GM18511 (cell line): ENCODE measurements around the gene NFIA.

Experiments
- ATAC-seq: cut with Tn5 transposase; IDR thresholded peaks from one replicate; pipeline ENCODE4 v1.9.1; 2021; ENCODE audit warnings: mild to moderate bottlenecking, moderate library complexity; ENCODE audit not compliant: unreplicated experiment

The NFIA gene

DNA sequence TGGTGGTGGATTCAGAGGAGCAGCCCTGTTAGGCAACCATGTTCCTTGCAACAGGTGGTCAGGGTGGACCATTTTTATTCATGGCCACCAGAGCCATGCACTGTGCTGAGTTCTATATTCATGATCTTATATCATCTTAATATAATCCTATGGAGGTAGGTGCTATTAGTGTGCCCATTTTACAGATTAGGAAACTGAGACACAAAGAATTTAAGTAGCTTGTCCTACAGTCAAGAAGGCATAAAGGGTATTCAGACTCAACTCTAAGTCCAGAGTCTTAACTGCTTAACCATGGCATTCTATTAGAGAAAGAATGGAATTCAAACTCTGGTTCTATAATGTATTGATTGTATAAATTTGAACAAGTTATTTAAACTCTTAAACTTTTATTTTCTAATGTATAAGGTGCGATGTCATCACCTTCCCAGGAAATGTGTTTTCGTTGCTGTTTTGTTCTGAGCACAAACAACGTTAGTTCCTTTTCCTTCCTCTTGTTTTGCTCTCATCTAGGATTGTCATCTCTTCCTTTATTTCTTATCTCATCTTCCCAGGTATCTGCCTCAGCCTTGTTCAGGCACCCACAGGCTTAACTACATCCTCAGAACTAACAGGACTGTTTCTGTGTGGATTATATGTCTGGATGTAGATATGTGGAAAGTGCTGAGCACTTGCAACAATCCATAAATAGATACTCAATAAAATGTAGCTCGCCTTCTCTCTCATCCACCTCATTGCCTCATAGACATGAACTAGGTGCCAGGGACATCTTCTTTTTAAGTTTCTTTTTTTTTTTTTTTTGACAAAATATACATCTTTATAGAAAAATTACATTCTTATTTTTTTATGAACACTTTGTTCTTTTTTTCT is 207.1 kb downstream of the NFIA start:
- ATAC-seq = no peak

GRCh38 chr1:61290525-61290924 is 208.2 kb downstream of the NFIA start:
- no peak for ATAC-seq

DNA sequence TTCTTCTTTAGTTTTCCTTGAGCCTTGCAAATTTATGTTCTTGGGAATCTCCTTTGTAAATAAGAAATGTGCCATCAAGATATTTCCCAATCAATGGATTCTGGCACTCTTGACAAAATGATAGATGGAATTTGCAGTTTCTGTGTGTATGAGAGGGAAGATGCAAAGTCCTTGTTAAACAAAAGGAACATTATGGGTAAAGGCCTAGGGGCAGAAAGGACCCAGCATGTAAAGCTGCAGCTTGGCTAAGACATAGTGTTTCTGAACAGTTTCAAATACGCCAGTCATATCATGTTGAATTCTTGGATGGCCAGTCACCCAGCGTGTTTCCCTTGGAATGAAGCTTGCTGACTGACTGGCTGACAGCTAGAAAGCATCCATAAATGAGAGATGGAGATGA is 210.8 kb downstream of the NFIA start:
- ATAC-seq = no peak

- ATAC-seq = no peak
Observed at GRCh38 chr1:61293986-61294504, 211.7 kb downstream of the NFIA start.

- no peak for ATAC-seq
Observed at GRCh38 chr1:61294930-61295329, 212.6 kb downstream of the NFIA start.

- ATAC-seq = no peak
Observed at GRCh38 chr1:61295818-61296537, 213.6 kb downstream of the NFIA start.

GRCh38 chr1:61297887-61298286 is 215.5 kb downstream of the NFIA start:
- ATAC-seq = no peak

DNA sequence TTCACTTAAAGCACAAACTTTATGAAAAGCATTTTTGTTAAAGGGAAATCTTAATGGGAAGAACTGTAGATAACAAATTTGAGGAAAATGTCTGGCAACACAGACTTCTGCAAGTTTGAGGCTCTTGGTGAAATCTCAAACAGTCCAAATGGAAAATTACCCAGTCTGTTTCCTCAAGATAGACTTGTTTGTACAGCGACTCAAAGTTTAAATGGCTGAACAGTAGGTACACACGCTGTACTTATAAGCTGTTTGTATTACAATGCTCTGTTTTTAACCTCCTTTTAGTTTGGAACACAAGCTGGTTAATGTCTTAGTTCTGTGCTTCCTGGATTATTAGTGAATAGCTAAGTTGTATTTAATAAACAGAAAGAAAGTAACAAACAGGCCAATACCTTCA is 217.1 kb downstream of the NFIA start:
- ATAC-seq = no peak

GRCh38 chr1:61300899-61301298 is 218.5 kb downstream of the NFIA start:
- no peak for ATAC-seq

GRCh38 chr1:61301824-61302657 is 219.7 kb downstream of the NFIA start:
- ATAC-seq = no peak

GRCh38 chr1:61307422-61308142 is 225.2 kb downstream of the NFIA start:
- ATAC-seq = no peak

DNA sequence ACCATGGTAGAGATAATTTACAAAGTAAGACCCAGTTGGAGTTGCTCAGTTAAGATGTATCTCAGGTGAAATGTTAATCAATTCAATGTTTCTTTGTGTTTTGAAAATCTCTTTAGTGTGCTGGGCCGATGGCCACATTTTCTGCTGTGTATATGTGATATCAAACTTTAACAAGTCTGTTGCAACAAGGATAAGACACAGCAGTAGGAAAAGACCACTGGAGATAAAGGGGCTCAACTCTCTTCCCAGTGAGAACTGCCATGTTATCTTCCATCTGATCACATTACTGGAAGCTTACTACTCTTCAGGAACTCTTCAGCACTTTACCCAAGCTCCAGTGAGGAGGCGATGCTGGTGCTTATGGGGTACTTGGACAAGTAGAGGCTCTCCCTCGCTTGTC is 227.7 kb downstream of the NFIA start:
- no peak for ATAC-seq

- no peak for ATAC-seq
Observed at GRCh38 chr1:61310538-61310937, 228.2 kb downstream of the NFIA start.

DNA sequence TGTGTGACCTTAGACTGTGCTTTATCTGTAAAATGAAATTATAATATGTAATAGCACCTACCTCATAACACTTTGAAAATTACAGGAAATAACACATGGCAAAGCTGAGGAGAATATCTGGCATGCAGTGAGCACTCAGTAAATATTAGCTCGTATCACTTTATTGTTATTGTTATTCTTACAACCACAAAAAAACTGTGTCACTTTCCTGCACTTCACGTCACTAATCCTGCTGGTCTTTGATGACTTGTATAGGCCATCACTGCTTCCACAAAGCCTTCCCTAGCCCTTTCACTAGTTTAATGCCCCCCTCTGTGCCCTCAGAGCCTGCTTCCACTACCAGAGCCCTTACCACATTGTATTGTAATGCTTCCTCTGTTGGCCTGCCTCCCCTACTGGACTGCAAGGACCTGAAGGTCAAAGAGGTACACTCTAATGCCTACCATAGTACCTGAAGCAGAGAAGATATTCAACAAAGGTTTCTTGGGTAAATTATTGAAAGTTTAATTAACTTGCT is 231.6 kb downstream of the NFIA start:
- ATAC-seq = no peak

DNA sequence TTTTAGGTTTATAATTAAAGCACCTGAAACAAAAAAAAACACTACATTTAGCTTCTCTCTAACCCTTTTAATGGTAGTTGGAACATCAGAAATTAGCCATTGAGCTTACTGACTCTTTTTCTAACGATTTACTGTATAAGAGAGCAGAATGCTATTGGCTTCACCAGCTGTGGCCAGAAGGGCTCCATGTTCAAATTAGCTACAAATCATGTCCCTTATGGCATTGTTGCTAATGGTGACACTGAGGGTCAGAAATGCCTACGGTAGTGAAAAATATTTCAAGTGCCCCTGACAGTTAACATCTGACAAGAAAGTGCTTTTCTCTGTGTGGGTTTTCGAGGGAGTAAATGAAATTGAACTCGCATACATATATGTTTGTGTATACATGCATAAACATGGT is 232.7 kb downstream of the NFIA start:
- no peak for ATAC-seq

- no peak for ATAC-seq
Observed at GRCh38 chr1:61316493-61316892, 234.1 kb downstream of the NFIA start.

DNA sequence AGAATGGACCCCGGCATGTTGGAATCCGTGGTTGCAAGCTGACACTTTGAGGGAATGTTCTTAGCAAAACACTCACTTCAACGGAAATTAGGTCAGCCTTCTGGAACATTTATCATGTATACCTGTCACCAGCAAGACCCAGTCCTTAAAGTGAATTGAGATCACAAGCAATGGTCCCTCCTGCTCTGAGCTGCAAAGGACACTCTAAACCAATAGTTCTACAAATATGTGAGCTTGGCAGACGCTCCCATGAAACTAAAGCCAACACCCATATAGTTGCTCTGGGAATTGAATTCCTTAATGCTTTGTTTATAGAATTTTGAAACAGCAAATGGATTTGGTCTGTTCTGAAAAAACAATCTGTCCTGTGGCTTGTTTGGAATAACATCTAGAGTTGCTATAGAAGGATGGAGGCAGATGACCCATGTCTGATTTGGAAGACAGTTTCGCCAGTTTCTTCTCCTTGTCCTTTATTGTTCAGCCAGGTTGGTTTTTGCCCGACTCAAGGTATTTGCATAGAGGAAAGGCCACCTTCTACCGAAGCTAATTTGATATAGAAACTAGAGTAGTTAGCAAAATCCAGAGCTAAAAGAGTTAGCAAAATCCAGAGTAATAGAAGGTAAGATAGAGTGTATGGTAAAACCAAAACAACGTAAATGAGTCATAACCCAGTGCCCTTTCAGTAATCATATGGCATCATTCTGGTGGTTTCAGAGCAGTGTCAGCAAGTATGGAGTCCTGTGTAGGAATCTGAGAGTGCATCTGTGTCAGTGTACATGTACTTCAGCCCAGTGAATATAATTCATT is 236.2 kb downstream of the NFIA start:
- peak; percentile 99 for ATAC-seq

GRCh38 chr1:61320575-61320974 is 238.2 kb downstream of the NFIA start:
- no peak for ATAC-seq

- ATAC-seq = no peak
Observed at GRCh38 chr1:61322008-61322744, 239.8 kb downstream of the NFIA start.
